ENCODE measurements around the gene NEK9. TPM values are rescaled to one million over a fixed set of nuclear protein-coding genes. Genes with fewer than 3 reads are reported as not detected.

Gene NEK9
- total RNA-seq, 1 donor from 2014 or later: 78.1 TPM

- peak overlapping the region; percentile 24 for H3K27ac ChIP-seq
- no peaks in the 10 kb centered on the region for H3K9me3 ChIP-seq
- DNase-seq: no peak
- H3K4me3 ChIP-seq: no peak overlapping the region
- no peaks in the 10 kb centered on the region for H3K27me3 ChIP-seq
- intact Hi-C loops (cut with DNase I): no loop called here
- TF ChIP-seq CTCF (IDR thresholded peaks at IDR 0.05): no peak
- peaks cover 7% of the 10 kb centered on the region for H3K36me3 ChIP-seq
- peaks cover 77% of the 10 kb centered on the region for H3K4me1 ChIP-seq
- no peak for ATAC-seq
Measured at GRCh38 chr14:75143761-75144527, 17.1 kb upstream of the NEK9 start.

GRCh38 chr14:75142494-75142893 is 15.6 kb upstream of the NEK9 start:
- peaks cover 80% of the 10 kb centered on the region for H3K4me1 ChIP-seq

GRCh38 chr14:75141967-75142366 is 15.1 kb upstream of the NEK9 start:
- H3K4me3 ChIP-seq: no peak overlapping the region
- DNase-seq: no peak
- ATAC-seq: no peak
- peak; percentile 36 for TF ChIP-seq CTCF (IDR thresholded peaks at IDR 0.05)
- intact Hi-C loops (cut with DNase I): no loop called here
- peaks cover 75% of the 10 kb centered on the region for H3K4me1 ChIP-seq
- H3K27ac ChIP-seq: no peak overlapping the region
- no peaks in the 10 kb centered on the region for H3K9me3 ChIP-seq
- peaks cover 7% of the 10 kb centered on the region for H3K36me3 ChIP-seq
- H3K27me3 ChIP-seq: no peaks in the 10 kb centered on the region

More at GRCh38 chr14:75142494-75142893, 15.6 kb upstream of the NEK9 start:
- Histone ChIP-seq H3K9me3 (no peaks in the 10 kb centered on the region), H3K36me3 (peaks cover 7% of the 10 kb centered on the region), H3K27ac (no peak overlapping the region), H3K4me3 (no peak overlapping the region), H3K27me3 (no peaks in the 10 kb centered on the region)
- no peak for ATAC-seq
- intact Hi-C loops (cut with DNase I): no loop called here
- TF ChIP-seq CTCF (IDR thresholded peaks at IDR 0.05): no peak
- no peak for DNase-seq

- H3K4me3 ChIP-seq: no peak overlapping the region
- no peak for TF ChIP-seq CTCF (IDR thresholded peaks at IDR 0.05)
- peaks cover 7% of the 10 kb centered on the region for H3K36me3 ChIP-seq
- H3K27me3 ChIP-seq: no peaks in the 10 kb centered on the region
- no peaks in the 10 kb centered on the region for H3K9me3 ChIP-seq
- no peak overlapping the region for H3K27ac ChIP-seq
- intact Hi-C loops (cut with DNase I): no loop called here
- ATAC-seq (peak; percentile 14), DNase-seq (no peak)
- peaks cover 66% of the 10 kb centered on the region for H3K4me1 ChIP-seq
Measured at GRCh38 chr14:75141062-75141461, 14.2 kb upstream of the NEK9 start.

- peaks cover 5% of the 10 kb centered on the region for H3K36me3 ChIP-seq
- peaks cover 61% of the 10 kb centered on the region for H3K4me1 ChIP-seq
- intact Hi-C loops (cut with DNase I): no loop called here
- H3K27me3 ChIP-seq: no peaks in the 10 kb centered on the region
- no peak overlapping the region for H3K4me3 ChIP-seq
- no peaks in the 10 kb centered on the region for H3K9me3 ChIP-seq
- no peak for TF ChIP-seq CTCF (IDR thresholded peaks at IDR 0.05)
- H3K27ac ChIP-seq: no peak overlapping the region
- ATAC-seq: no peak
- DNase-seq: no peak
Measured at GRCh38 chr14:75140620-75141019, 13.8 kb upstream of the NEK9 start.
